NB4 (cell line): Measurements from ENCODE around the gene MBD3L2.
A peak's percentile ranks its signal among the peaks of the same experiment; 100 is the strongest.
"Not testable (repeated sequence)": the region's sequence is repeated elsewhere in the genome, so short reads cannot be mapped to it uniquely, and the experiment has no call there.

Source experiments
- DNase-seq: peaks from one replicate; pipeline ENCODE4 v3.0.0; 2010; ENCODE audit warnings: low read depth
- H3K4me3 ChIP-seq: one replicate; pipeline ENCODE4 v1.5.1; 2011; ENCODE audit warnings: mild to moderate bottlenecking, low read depth, low read length, moderate library complexity
- MYC ChIP-seq: IDR thresholded peaks from 2 replicates; pipeline ENCODE4 v1.6.1; 2011; ENCODE audit warnings: low read depth, low read length
- POLR2A ChIP-seq: IDR thresholded peaks from 2 replicates; pipeline ENCODE4 v1.6.1; 2011; ENCODE audit warnings: mild to moderate bottlenecking; ENCODE audit not compliant: insufficient read length; ENCODE audit errors: extremely low read depth
- TF ChIP-seq, protein P1 (sequence below): IDR thresholded peaks from 2 replicates; pipeline ENCODE4 v1.6.1; 2011; ENCODE audit warnings: low read depth, low read length
- TF ChIP-seq, protein P2 (sequence below): IDR thresholded peaks from one replicate; pipeline ENCODE4 v1.5.1; 2012; ENCODE audit warnings: low read depth, low read length

MBD3L2 gene

DNA sequence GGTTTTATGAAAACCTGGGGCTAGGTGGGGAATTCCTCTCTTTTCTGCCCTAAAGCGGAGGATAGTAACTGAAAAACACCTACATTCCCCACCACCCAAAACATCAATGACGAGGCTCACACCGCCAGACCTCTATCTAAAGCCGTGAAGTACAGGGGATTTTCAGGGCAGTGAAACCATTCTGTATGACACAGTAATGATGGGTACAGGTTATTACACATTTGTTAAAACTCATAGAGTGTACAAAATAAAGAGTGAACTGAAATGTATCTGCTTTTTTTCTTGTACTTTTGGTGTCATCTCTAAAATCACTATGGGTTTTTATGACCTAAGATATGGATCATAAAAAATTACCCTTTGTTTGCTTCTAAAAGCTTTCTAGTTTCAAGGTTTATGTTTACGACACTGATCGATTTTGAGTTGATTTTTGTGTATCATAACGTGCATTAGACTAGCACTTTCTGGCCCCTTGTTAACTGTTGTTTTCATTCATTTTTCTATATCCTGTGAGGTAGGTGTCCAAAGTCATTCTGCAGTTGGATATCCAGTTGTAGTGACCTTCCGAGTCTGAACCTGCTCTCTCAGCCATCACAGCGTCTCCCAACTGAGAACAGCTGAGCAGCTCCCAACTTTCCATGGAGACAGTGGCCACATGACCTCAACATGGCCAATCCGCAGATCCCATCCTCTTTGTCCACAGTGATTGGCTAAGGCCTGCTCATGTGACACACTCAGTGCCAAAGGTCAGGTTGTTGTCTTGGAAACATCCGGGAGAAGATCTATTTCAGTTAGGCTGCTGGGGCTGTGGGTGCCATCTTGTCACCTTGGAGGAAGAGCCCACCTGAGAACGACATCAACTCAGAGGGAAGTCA, 38.2 kb upstream of the MBD3L2 start:
- TF ChIP-seq POLR2A, result no peak
- TF ChIP-seq, protein P1, sequence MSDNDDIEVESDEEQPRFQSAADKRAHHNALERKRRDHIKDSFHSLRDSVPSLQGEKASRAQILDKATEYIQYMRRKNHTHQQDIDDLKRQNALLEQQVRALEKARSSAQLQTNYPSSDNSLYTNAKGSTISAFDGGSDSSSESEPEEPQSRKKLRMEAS, result no peak
- no peak for TF ChIP-seq MYC
- TF ChIP-seq, protein P2, sequence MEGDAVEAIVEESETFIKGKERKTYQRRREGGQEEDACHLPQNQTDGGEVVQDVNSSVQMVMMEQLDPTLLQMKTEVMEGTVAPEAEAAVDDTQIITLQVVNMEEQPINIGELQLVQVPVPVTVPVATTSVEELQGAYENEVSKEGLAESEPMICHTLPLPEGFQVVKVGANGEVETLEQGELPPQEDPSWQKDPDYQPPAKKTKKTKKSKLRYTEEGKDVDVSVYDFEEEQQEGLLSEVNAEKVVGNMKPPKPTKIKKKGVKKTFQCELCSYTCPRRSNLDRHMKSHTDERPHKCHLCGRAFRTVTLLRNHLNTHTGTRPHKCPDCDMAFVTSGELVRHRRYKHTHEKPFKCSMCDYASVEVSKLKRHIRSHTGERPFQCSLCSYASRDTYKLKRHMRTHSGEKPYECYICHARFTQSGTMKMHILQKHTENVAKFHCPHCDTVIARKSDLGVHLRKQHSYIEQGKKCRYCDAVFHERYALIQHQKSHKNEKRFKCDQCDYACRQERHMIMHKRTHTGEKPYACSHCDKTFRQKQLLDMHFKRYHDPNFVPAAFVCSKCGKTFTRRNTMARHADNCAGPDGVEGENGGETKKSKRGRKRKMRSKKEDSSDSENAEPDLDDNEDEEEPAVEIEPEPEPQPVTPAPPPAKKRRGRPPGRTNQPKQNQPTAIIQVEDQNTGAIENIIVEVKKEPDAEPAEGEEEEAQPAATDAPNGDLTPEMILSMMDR, result no peak
- DNase-seq, result no peak
- no peak overlapping the region for H3K4me3 ChIP-seq

DNA sequence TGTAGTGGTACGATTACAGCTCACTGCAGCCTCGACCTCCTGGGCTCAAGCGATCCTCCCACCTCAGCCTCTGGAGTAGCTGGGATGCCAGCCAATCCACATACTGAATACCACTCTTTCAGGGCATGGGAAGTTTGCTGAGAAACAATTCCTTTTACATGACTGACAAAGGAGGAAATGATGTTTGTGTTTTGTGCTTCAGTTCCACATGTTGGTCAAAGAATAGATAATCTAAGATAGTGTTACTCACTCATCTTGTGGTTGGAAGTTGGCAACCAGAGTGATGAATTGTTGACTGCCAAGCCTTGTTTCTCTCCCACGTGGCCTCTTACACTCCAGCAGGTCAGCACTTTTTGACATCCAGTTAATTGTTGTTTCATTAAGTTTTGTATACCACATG, 35.4 kb upstream of the MBD3L2 start:
- TF ChIP-seq, protein P1, result peak; percentile 89
- peak; percentile 64; the same call in 1 of the 2 replicates for TF ChIP-seq MYC
- TF ChIP-seq POLR2A, result no peak
- DNase-seq, result peak; percentile 61

DNA sequence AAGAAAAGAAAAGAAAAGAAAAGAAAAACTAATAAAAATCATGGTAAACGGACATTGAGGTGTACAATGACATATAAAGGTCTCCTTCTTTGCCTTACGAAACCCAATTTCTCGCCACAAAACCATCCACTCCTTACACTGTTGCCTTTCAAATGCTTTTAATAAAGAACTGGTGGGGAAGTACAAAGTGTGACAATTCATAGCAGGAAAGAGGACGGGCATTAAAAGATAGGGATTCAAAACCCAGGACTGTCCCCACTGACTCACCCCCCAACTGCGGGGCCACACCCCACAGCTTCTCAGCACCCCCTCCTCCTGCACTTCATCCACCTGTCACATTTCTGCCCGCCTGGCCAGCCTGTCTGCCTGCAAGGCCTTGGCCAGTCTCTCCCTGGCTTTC, 30.3 kb upstream of the MBD3L2 start:
- H3K4me3 ChIP-seq, result no peak overlapping the region
- no peak for TF ChIP-seq POLR2A
- no peak for TF ChIP-seq MYC
- TF ChIP-seq, protein P1, result no peak
- TF ChIP-seq, protein P2, result no peak
- no peak for DNase-seq

More for the DNA sequence above, 35.4 kb upstream of the MBD3L2 start:
- H3K4me3 ChIP-seq, result no peak overlapping the region

DNA sequence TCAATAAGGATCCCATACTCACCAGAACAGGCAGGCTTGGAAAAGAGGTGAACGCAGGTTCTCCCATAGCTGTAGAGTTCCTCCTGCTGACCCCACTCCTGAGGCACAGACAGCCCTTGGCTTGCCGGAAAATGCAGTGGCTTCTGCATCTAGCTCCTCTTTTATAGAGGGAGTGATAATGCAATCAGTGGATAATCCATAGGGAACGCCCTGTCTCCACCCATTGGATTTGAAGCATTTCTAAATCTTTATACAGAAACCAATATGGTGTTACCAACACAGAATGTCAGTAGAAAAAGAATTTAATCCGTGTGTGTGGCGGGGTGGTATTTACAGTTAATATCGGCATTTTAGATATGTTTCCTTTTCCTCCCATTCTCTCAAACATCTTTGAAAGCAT, 27.8 kb upstream of the MBD3L2 start, which contains the start of gene MBD3L2B:
Gene MBD3L2B, minus strand, starts transcription at position 101 of the 400 bp plus-strand sequence. Its CDS starts 34 bp downstream, at position 67.
- DNase-seq, H3K4me3 ChIP-seq: not testable (repeated sequence)

DNA sequence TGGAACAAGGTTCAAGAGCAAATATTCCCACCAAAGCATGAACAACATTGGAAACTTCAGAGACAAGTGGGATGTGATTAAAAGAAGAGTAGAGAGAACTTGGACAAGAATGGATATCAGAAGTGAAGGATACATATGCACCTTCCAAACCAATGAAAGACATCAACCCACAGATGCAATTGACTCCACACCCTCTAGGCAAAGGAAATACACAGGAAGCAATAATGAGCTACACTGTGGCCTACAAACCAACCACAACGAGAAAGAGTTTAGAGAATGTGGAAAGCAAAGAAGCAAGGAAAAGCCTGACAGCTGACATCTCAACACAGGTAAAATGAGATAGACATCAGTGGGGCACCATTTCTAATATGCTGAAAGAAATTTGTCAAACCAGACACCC, 20.3 kb upstream of the MBD3L2 start:
- H3K4me3 ChIP-seq, DNase-seq: not testable (repeated sequence)

DNA sequence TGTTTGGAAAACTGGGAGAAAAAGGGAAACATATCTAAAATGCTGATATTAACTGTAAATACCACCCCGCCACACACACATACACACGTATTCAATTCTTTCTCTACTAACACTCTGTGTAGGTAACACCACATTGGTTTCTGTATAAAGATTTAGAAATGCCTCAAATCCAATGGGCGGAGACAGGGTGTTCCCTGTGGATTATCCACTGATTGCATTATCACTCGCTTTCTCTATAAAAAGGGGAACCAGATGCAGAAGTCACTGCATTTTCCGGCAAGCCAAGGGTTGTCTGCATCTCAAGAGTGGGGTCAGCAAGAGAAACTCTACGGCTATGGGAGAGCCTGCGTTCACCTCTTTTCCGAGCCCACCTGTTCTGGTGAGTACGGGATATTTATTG, 18.8 kb upstream of the MBD3L2 start, which contains the start of gene MBD3L5:
Gene MBD3L5, plus strand, starts transcription at position 301 of the 400 bp plus-strand sequence. Its CDS starts 34 bp downstream, at position 335.
- DNase-seq, H3K4me3 ChIP-seq: not testable (repeated sequence)

DNA sequence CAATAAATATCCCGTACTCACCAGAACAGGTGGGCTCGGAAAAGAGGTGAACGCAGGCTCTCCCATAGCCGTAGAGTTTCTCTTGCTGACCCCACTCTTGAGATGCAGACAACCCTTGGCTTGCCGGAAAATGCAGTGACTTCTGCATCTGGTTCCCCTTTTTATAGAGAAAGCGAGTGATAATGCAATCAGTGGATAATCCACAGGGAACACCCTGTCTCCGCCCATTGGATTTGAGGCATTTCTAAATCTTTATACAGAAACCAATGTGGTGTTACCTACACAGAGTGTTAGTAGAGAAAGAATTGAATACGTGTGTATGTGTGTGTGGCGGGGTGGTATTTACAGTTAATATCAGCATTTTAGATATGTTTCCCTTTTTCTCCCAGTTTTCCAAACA, 9.0 kb upstream of the MBD3L2 start, which contains the start of gene MBD3L4:
Gene MBD3L4, minus strand, starts transcription at position 101 of the 400 bp plus-strand sequence. Its CDS starts 35 bp downstream, at position 66.
- H3K4me3 ChIP-seq, DNase-seq: not testable (repeated sequence)

DNA sequence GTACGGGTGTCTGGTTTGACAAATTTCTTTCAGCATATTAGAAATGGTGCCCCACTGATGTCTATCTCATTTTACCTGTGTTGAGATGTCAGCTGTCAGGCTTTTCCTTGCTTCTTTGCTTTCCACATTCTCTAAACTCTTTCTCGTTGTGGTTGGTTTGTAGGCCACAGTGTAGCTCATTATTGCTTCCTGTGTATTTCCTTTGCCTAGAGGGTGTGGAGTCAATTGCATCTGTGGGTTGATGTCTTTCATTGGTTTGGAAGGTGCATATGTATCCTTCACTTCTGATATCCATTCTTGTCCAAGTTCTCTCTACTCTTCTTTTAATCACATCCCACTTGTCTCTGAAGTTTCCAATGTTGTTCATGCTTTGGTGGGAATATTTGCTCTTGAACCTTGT, 7.6 kb upstream of the MBD3L2 start:
- not testable (repeated sequence) for H3K4me3 ChIP-seq, DNase-seq

DNA sequence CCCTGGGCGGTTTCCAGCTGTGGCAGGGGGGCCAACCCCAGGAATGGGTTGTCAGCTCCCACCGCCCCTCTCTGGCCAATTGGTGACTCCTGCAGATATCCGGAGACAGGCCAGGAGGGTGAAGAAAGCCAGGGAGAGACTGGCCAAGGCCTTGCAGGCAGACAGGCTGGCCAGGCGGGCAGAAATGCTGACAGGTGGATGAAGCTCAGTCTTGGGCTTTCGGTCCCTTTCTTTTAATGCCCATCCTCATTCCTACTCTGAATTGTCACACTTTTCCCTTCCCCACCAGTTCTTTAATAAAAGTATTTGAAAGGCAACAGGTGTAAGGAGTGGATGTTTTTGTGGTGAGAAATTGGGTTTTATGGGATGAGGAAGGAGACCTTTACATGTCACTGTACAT, 2.3 kb downstream of the MBD3L2 start:
- H3K4me3 ChIP-seq, DNase-seq: not testable (repeated sequence)

DNA sequence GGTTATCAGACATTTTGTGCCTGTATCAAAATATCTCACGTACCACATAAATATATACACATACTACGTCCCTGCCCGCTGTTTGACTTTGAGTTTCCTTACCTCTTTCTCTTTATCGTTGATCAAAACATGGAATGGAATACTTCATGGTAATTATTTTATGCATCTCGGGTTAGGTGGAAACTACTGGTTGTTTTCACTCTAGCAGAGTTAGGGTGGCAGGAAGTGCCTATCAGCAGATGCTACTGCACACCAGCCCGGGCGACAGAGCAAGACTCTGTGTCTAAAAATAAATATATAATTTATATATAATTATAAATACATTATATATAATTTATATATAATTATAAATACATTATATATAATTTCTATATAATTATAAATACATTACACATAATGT, 3.8 kb downstream of the MBD3L2 start:
- H3K4me3 ChIP-seq, DNase-seq: not testable (repeated sequence)

DNA sequence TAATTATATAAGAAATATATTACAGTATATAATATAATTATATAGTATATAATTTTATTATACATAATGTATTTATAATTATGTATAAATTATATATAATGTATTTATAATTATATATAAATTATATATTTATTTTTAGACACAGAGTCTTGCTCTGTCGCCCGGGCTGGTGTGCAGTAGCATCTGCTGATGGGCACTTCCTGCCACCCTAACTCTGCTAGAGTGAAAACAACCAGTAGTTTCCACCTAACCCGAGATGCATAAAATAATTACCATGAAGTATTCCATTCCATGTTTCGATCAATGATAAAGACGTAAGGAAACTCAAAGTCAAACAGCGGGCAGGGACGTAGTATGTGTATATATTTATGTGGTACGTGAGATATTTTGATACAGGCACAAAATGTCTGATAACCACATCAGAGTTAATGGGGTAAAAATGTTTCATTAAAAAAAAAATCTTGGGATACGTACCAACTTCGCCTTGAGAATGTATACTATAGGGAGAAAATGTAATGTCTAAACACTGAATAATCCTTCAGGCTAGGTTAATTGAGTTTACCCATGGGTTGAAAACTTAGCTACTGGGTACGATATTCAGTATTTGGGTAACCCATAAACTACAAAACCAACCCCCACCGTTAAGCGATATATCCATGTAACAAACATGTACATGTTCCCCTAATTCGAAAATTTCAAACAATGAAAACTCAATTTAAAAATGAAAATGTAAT, 5.7 kb downstream of the MBD3L2 start:
- DNase-seq, H3K4me3 ChIP-seq: not testable (repeated sequence)

DNA sequence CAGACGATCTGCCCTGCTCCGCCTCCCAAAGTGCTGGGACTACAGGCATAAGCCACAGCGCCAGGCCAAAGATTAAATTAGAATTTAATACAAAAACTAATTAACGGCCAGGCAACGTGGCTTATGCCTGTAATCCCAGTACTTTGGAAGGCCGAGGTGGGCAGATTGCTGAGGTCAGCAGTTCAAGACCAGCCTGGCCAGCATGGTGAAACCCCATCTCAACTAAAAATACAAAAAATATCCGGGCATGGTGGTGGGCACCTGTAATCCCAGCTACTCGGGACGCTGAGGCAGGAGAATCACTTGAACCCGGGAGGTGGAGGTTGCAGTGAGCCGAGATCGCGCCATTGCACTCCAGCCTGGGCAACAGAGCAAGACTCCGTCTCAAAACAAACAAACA, 6.6 kb downstream of the MBD3L2 start:
- not testable (repeated sequence) for H3K4me3 ChIP-seq, DNase-seq

DNA sequence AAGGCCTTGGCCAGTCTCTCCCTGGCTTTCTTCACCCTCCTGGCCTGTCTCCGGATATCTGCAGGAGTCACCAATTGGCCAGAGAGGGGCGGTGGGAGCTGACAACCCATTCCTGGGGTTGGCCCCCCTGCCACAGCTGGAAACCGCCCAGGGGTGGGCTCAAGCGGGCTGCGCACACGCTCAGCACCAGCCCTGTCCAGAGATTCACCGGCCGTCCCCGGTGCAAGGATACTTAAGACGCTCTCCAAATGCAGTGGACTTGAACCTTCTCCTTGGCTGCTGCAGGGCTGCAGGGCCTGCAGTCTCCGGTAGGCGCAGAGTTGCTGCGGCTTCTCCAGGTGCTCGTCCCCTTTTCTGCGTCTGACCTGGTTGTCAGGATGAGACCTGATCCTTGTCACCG, 7.2 kb downstream of the MBD3L2 start:
- not testable (repeated sequence) for DNase-seq, H3K4me3 ChIP-seq

DNA sequence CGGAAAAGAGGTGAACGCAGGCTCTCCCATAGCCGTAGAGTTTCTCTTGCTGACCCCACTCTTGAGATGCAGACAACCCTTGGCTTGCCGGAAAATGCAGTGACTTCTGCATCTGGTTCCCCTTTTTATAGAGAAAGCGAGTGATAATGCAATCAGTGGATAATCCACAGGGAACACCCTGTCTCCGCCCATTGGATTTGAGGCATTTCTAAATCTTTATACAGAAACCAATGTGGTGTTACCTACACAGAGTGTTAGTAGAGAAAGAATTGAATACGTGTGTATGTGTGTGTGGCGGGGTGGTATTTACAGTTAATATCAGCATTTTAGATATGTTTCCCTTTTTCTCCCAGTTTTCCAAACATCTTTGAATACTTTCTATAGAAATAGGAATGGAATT, 9.5 kb downstream of the MBD3L2 start, which contains the start of gene MBD3L3:
Gene MBD3L3, minus strand, starts transcription at position 101 of the 400 bp plus-strand sequence. Its CDS starts 71 bp downstream, at position 30.
- not testable (repeated sequence) for DNase-seq, H3K4me3 ChIP-seq

DNA sequence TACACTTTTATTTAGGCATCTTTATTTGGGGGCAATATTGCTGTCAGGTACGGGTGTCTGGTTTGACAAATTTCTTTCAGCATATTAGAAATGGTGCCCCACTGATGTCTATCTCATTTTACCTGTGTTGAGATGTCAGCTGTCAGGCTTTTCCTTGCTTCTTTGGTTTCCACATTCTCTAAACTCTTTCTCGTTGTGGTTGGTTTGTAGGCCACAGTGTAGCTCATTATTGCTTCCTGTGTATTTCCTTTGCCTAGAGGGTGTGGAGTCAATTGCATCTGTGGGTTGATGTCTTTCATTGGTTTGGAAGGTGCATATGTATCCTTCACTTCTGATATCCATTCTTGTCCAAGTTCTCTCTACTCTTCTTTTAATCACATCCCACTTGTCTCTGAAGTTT, 10.9 kb downstream of the MBD3L2 start:
- not testable (repeated sequence) for H3K4me3 ChIP-seq, DNase-seq
